GM18858 (cell line): ENCODE results near the gene SLC39A2.

ENCODE experiments used
- ATAC-seq: cut with Tn5 transposase; IDR thresholded peaks from one replicate; pipeline ENCODE4 v1.9.1; 2021; ENCODE audit not compliant: unreplicated experiment

Gene SLC39A2

DNA sequence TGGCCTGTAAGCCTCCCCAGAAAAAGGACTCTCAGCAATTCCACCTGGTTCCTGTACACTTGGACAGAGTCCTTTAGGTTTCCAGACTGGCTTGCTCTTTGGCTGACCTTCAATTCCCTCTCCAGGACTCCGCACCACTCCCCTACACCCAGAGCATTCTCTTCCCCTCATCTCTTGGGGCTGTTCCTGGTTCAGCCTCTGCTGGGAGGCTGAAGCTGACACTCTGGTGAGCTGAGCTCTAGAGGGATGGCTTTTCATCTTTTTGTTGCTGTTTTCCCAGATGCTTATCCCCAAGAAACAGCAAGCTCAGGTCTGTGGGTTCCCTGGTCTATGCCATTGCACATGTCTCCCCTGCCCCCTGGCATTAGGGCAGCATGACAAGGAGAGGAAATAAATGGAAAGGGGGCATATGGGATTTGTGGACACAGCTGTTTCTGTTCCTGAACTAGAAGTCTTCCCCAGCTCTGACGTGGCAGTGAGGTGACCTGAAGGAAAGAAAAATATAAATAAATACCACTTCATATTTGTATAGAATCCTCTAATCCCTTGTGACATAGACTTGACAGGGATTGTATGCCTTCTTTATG lies 44.4 kb downstream of the SLC39A2 start:
- ATAC-seq: no peak

DNA sequence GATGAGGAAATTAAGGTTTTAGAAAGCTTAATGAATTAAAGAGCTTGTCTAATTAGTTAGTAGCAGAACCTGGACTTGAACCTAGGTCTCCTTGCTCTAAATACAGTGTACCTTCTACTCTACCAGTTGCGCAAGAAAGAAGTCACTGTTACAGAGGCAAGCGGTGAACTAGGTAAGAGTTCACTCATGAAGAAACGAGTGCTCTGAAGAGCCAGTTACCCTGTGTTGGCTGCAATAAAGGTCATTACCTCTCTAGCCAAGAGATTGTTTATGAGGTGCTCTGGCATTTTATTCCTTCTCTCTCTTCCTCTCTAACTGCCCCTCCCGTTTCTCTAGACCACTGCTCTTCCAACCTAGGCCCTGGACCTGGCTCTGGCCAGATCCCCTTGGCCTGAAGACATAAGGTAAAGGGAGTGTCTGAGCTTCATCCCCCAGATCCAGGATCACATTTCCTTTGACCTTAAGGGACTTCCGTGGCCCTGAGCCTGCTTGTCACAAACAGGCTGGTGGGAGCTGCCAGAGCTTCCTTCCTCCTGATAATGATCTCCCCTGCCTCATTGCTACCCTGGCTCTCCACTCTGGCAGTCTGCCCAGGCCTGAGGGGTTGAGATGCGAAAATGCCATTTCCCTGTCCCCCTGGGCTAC lies 45.0 kb downstream of the SLC39A2 start:
- ATAC-seq: no peak

DNA sequence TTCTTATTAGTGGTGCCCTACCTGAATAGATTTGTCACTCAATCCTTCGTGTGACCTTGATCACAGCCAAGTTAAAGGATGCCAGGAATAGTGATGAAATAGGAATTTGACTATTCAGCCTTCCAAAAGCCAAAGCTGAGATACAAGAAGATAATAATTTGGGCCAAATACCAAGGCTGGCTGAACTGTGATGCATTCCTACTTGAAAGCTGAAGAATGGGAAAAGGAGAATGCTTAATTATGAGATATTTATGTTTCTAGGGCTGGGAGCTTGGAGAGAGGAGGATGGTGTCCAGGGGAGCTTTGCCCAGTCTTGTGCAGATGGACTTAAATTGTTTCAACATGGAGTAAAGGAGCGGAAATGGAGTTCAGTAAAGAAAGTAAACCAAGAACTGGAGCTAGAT lies 48.3 kb downstream of the SLC39A2 start:
- ATAC-seq: no peak

DNA sequence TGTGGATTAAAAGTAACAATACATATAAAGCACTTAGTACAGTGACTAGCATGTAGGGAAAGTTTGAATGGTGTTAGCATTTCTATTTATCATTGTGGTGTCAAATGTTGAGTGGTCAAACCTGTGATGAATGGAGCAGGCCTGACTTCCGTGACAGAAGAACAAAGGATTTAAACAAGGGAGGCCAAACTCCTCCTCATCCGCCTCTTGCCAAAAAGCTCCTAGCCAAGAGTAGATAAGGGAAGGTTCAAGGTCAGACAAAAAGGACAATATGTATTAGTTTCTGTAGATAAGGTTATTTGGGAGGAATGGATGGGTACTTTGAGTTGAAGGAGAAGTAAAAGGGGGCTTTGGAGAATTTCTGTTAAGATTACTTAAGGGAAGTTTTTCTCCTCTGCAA lies 49.5 kb downstream of the SLC39A2 start:
- no peak for ATAC-seq

DNA sequence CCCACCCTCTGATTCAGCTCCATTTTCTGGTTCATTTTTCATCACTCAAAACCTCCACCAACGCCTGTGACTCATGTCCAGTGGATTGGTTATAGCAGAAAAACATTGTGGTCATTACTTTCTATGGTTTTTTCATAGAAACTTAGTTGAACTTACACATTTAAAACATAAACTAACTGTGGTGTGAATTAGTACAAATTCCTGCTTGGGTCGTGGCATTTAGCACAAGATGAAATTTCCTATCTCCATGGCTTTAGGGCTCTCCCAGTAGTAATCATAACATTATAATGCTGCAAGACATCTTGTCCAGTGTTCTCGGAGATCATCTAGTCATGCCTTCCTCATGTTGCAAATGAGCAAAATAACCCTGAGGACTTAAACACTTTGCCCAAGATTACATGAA lies 50.2 kb downstream of the SLC39A2 start:
- ATAC-seq: no peak

DNA sequence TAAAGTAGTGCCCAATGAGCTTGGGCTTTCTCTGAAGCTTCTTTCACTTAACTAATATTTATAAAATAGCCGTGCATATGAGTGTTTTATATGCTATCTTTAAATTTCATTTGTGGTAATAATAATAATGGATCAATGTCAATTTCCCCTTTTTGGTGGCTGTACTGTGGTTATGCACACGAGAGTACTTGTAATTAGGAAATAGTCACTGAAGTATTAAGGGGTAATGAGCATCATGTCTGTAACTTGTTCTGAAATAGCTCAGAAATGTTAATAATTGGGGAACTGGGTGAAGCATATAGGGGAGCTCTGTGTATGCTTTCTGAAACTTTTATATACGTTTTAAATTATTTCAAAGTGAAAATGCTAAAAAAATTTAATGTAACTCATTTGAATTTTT lies 51.5 kb downstream of the SLC39A2 start:
- no peak for ATAC-seq
